NB4 (cell line): Measurements from ENCODE around the gene MBD3L5.

ENCODE experiments used
- POLR2A ChIP-seq: IDR thresholded peaks from 2 replicates; pipeline ENCODE4 v1.6.1; 2011; ENCODE audit warnings: mild to moderate bottlenecking; ENCODE audit not compliant: insufficient read length; ENCODE audit errors: extremely low read depth
- TF ChIP-seq, protein P1 (sequence below): IDR thresholded peaks from one replicate; pipeline ENCODE4 v1.5.1; 2012; ENCODE audit warnings: low read depth, low read length
- TF ChIP-seq, protein P2 (sequence below): IDR thresholded peaks from 2 replicates; pipeline ENCODE4 v1.6.1; 2011; ENCODE audit warnings: low read depth, low read length

DNA sequence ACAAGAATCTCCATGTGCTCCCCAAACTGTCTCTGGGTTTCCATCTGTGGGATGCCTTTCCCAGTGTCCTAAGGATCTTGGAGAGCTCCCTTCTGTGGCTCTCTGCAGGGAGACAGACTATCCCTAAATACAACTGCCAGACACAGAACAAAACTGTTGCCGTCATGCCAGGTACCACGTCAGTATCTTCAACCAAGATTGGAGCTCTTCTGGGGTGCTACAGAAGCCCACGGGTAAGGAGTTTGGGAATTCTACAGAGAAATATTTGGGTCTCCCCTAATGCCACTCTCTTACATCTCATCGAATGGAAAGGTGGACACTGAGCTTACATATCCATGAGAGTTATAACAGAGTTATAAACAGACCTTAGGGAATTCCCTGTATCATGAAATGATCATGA, 33.0 kb downstream of the MBD3L5 start:
- TF ChIP-seq POLR2A = no peak
- TF ChIP-seq, protein P1, sequence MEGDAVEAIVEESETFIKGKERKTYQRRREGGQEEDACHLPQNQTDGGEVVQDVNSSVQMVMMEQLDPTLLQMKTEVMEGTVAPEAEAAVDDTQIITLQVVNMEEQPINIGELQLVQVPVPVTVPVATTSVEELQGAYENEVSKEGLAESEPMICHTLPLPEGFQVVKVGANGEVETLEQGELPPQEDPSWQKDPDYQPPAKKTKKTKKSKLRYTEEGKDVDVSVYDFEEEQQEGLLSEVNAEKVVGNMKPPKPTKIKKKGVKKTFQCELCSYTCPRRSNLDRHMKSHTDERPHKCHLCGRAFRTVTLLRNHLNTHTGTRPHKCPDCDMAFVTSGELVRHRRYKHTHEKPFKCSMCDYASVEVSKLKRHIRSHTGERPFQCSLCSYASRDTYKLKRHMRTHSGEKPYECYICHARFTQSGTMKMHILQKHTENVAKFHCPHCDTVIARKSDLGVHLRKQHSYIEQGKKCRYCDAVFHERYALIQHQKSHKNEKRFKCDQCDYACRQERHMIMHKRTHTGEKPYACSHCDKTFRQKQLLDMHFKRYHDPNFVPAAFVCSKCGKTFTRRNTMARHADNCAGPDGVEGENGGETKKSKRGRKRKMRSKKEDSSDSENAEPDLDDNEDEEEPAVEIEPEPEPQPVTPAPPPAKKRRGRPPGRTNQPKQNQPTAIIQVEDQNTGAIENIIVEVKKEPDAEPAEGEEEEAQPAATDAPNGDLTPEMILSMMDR = no peak
- TF ChIP-seq, protein P2, sequence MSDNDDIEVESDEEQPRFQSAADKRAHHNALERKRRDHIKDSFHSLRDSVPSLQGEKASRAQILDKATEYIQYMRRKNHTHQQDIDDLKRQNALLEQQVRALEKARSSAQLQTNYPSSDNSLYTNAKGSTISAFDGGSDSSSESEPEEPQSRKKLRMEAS = no peak
